ENCODE data around the gene TXNL4A. TPM values are rescaled to one million over a fixed set of nuclear protein-coding genes. Genes with fewer than 3 reads are reported as not detected.

Gene TXNL4A
- total RNA-seq, 5 donors from 2014 or later (not counting 1 experiment from before 2014, with no cell fraction given) = 61.2 to 77.8 (median 72.7) TPM

DNA sequence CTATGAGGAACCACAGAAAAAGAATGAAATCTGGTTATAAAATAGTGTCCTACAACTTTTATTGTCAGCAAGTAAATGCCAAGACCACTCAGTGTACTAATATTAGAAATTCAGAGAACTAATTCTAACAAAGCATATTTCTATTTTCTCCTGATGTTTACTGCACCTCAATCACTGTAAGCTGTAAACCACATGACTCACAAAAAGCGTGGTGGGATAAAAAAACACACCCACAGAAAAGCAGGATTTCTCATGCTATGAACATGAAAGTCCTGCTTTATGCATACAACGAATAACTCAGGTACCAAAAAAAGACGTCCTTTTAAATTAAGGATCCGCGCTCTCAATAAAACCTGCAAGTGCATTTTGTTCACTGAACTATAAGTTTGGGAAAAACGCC lies 797 bp downstream of the TXNL4A start:
- Histone ChIP-seq H3K36me3 (ENCODE audit: control insufficient read depth in 2 of 2, extremely low read depth in 1 of 2, insufficient read depth in 1 of 2, low read length in 1 of 2) (peaks cover 0 to 7% of the 10 kb centered on the region in 2 donors), H3K4me3 (ENCODE audit: control insufficient read depth in 1 of 2, extremely low read depth in 1 of 2, low read length in 1 of 2) (peak overlapping the region; percentile 78 to 88), H3K4me1 (ENCODE audit: control insufficient read depth in 1 of 2, extremely low read depth in 1 of 2, insufficient read depth in 2 of 2, low read length in 2 of 2) (peaks cover 16 to 38% of the 10 kb centered on the region in 2 experiments), H3K9me3 (no peaks in the 10 kb centered on the region), H3K27ac (ENCODE audit: low read length) (peak overlapping the region; percentile 80), H3K27me3 (replicated peaks in 1 of 2; ENCODE audit: control insufficient read depth in 2 of 2, extremely low read depth in 1 of 2, insufficient read depth in 2 of 2, low read length in 1 of 2) (no peaks in the 10 kb centered on the region)
- Mint-ChIP-seq H3K4me3 (peak overlapping the region; percentile 86 to 88 (median 87)), H3K36me3 (peaks cover 16% of the 10 kb centered on the region), H3K9me3 (no peaks in the 10 kb centered on the region), H3K27ac (peak overlapping the region; percentile 74 to 82), H3K4me1 (peaks cover 49 to 55% (median 51%) of the 10 kb centered on the region in 3 donors), H3K27me3 (no peaks in the 10 kb centered on the region)
- ChIA-PET CTCF (interaction anchor here (0.7 to 1.6 kb wide), 3 partner anchors 21 to 47 kb away, joined by 3 to 9 read pairs (median 4); partner anchors contain the start of genes RBFA (in 1 of the 2) and SLC66A2 (in 1 of the 2)), POLR2A (no interaction called here)
- WGBS (ENCODE audit: insufficient coverage) = 0% methylated on average over 2 of the region's 6 CpGs
- ATAC-seq (replicated peaks in 1 of 4) = no peak
- peak in 1 of 35 experiments; percentile 25 for DNase-seq

DNA sequence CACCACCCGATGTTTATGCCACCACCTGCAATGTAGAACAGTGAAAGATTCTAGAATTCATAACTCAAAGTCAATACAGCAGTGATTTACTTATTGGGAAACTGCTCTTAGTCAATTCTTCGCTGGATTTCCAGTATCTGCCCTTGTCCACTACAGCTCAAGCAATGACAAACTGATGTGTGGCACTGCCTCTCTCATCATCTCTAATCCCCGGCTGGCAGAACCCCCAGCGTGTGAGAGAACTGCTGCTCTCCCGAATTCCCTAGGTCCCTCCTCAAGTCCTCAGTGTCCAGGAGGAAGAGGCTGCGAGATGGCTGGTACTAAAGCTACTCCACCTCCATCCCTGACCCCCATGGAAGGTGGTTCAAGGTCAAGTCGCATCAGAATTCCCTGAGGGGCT lies 1.6 kb downstream of the TXNL4A start:
- Histone ChIP-seq H3K4me3 (ENCODE audit: control insufficient read depth in 1 of 2, extremely low read depth in 1 of 2, low read length in 1 of 2) (no peak overlapping the region), H3K27ac (ENCODE audit: low read length) (no peak overlapping the region), H3K4me1 (ENCODE audit: control insufficient read depth in 1 of 2, extremely low read depth in 1 of 2, insufficient read depth in 2 of 2, low read length in 2 of 2) (peaks cover 17 to 47% of the 10 kb centered on the region in 2 experiments), H3K9me3 (no peaks in the 10 kb centered on the region), H3K36me3 (ENCODE audit: control insufficient read depth in 2 of 2, extremely low read depth in 1 of 2, insufficient read depth in 1 of 2, low read length in 1 of 2) (peaks cover 0 to 10% of the 10 kb centered on the region in 2 donors), H3K27me3 (replicated peaks in 1 of 2; ENCODE audit: control insufficient read depth in 2 of 2, extremely low read depth in 1 of 2, insufficient read depth in 2 of 2, low read length in 1 of 2) (no peaks in the 10 kb centered on the region)
- H3K27me3 Mint-ChIP-seq = no peaks in the 10 kb centered on the region
- peak overlapping the region; percentile 86 to 88 (median 87) for H3K4me3 Mint-ChIP-seq
- H3K36me3 Mint-ChIP-seq = peaks cover 16% of the 10 kb centered on the region
- POLR2A ChIA-PET = no interaction called here
- peak overlapping the region; percentile 76 to 82 for H3K27ac Mint-ChIP-seq
- H3K4me1 Mint-ChIP-seq = peaks cover 57 to 64% (median 60%) of the 10 kb centered on the region in 3 donors
- CTCF ChIA-PET = no interaction called here
- ATAC-seq (replicated peaks in 1 of 4) (no peak), DNase-seq (no peak)
- WGBS (ENCODE audit: insufficient coverage) = 79% methylated on average over 5 of the region's 7 CpGs
- H3K9me3 Mint-ChIP-seq = no peaks in the 10 kb centered on the region

DNA sequence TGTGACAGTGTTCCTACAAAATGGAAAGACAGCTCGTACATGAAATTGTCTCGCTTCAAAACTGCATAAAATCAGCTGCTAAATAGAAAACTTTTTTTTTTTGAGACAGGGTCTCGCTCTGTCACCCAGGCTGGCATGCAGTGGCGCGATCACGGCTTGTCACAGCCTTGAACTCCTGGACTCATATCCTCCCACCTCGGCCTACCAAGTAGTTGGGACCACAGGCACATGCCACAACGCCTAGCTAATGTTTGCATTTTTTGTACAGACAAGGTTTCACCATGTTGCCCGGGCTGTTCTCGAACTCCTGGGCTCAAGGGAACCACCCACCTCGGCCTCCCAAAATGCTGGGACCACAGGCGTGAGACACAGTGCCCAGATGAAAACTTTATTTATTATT lies 3.2 kb downstream of the TXNL4A start:
- Mint-ChIP-seq H3K9me3 (no peaks in the 10 kb centered on the region), H3K27me3 (no peaks in the 10 kb centered on the region), H3K4me3 (peak overlapping the region in 1 of 3 donors; percentile 23), H3K4me1 (peaks cover 63 to 76% (median 70%) of the 10 kb centered on the region in 3 donors), H3K36me3 (peaks cover 16% of the 10 kb centered on the region), H3K27ac (peak overlapping the region in 1 of 2 donors; percentile 29)
- ChIA-PET CTCF (interaction anchor here in 1 of 2 donors (0.7 to 1.6 kb wide), 2 partner anchors 21 to 49 kb away, joined by 3 to 6 read pairs; partner anchors contain the start of genes HSBP1L1 and RBFA), POLR2A (interaction anchor here (0.6 to 1.0 kb wide), 6 partner anchors 8 to 191 kb away, joined by 3 to 6 read pairs (median 3); no protein-coding TSS in a partner anchor)
- WGBS (ENCODE audit: insufficient coverage) = 99% methylated on average over 12 of the region's 12 CpGs
- DNase-seq (no peak), ATAC-seq (replicated peaks in 1 of 4) (no peak)
- Histone ChIP-seq H3K36me3 (ENCODE audit: control insufficient read depth in 2 of 2, extremely low read depth in 1 of 2, insufficient read depth in 1 of 2, low read length in 1 of 2) (peaks cover 0 to 10% of the 10 kb centered on the region in 2 donors), H3K4me3 (ENCODE audit: control insufficient read depth in 1 of 2, extremely low read depth in 1 of 2, low read length in 1 of 2) (no peak overlapping the region), H3K27ac (ENCODE audit: low read length) (no peak overlapping the region), H3K27me3 (replicated peaks in 1 of 2; ENCODE audit: control insufficient read depth in 2 of 2, extremely low read depth in 1 of 2, insufficient read depth in 2 of 2, low read length in 1 of 2) (no peaks in the 10 kb centered on the region), H3K9me3 (no peaks in the 10 kb centered on the region), H3K4me1 (ENCODE audit: control insufficient read depth in 1 of 2, extremely low read depth in 1 of 2, insufficient read depth in 2 of 2, low read length in 2 of 2) (peaks cover 17 to 54% of the 10 kb centered on the region in 2 experiments)

DNA sequence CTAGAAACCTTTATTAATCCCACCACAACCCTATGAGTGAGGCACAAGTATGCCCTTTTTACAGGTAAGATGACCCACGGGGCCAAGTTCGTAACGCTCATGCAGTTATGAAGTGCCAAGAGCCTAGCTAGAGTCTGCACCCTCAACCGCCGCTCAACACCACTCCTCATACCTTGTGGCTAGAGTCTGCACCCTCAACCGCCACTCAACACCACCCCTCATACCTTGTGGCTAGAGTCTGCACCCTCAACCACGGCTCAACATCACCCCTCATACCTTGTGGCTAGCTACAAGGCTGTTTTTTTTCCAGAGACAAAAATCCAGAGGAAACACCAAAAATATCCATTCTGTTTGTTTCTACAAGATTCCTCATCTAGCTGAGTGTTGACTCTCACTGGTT lies 4.6 kb downstream of the TXNL4A start:
- whole genome bisulfite sequencing (ENCODE audit: insufficient coverage) = 10% methylated on average over 7 of the region's 7 CpGs
- peak overlapping the region in 2 of 3 donors; percentile 13 to 44 for H3K4me3 Mint-ChIP-seq

DNA sequence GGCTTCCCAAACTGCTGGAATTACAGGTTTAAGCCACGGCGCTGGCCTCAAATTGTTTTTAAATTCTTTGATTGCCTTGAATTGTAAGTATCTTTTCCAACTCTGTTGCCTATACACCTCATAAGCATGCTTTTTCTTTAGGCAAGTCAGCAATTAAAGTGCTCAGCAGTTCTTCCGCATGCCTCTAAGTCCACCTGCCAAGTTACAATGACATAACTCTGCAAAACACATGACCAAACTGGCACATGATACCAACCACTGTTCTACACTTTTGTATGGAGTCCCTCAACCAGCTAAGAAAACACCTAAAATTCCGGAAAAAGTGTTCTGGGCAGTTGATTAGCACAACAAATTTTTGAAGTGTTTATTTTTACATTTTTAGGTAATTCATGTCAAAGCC lies 5.1 kb downstream of the TXNL4A start:
- Mint-ChIP-seq H3K9me3 (no peaks in the 10 kb centered on the region), H3K27me3 (no peaks in the 10 kb centered on the region), H3K36me3 (peaks cover 22% of the 10 kb centered on the region), H3K4me1 (peaks cover 72 to 83% (median 77%) of the 10 kb centered on the region in 3 donors), H3K27ac (no peak overlapping the region), H3K4me3 (peak overlapping the region in 1 of 3 donors; percentile 44)
- ATAC-seq (replicated peaks in 1 of 4) (no peak), DNase-seq (no peak)
- ChIA-PET POLR2A (interaction anchor here in 1 of 2 donors (0.7 kb wide), 1 partner anchor 45 kb away, joined by 3 read pairs; no protein-coding TSS in a partner anchor), CTCF (interaction anchor here in 1 of 2 donors (1.2 kb wide), 1 partner anchor 20 kb away, joined by 3 read pairs; no protein-coding TSS in a partner anchor)
- WGBS (ENCODE audit: insufficient coverage) = 100% methylated on average over 1 of the region's 4 CpGs
- H3K4me1 ChIP-seq (ENCODE audit: control insufficient read depth in 1 of 2, extremely low read depth in 1 of 2, insufficient read depth in 2 of 2, low read length in 2 of 2) = peaks cover 17 to 51% of the 10 kb centered on the region in 2 experiments
- peaks cover 0 to 10% of the 10 kb centered on the region in 2 donors for H3K36me3 ChIP-seq (ENCODE audit: control insufficient read depth in 2 of 2, extremely low read depth in 1 of 2, insufficient read depth in 1 of 2, low read length in 1 of 2)
- H3K4me3 ChIP-seq (ENCODE audit: control insufficient read depth in 1 of 2, extremely low read depth in 1 of 2, low read length in 1 of 2) = no peak overlapping the region
- H3K9me3 ChIP-seq = no peaks in the 10 kb centered on the region
- H3K27ac ChIP-seq (ENCODE audit: low read length) = no peak overlapping the region
- H3K27me3 ChIP-seq (replicated peaks in 1 of 2; ENCODE audit: control insufficient read depth in 2 of 2, extremely low read depth in 1 of 2, insufficient read depth in 2 of 2, low read length in 1 of 2) = no peaks in the 10 kb centered on the region

More for the DNA sequence above, 4.6 kb downstream of the TXNL4A start:
- Mint-ChIP-seq H3K27me3 (no peaks in the 10 kb centered on the region), H3K36me3 (peaks cover 22% of the 10 kb centered on the region), H3K27ac (peak overlapping the region; percentile 58 to 61), H3K9me3 (no peaks in the 10 kb centered on the region), H3K4me1 (peaks cover 72 to 83% (median 77%) of the 10 kb centered on the region in 3 donors)
- Histone ChIP-seq H3K4me1 (ENCODE audit: control insufficient read depth in 1 of 2, extremely low read depth in 1 of 2, insufficient read depth in 2 of 2, low read length in 2 of 2) (peaks cover 17 to 52% of the 10 kb centered on the region in 2 experiments), H3K9me3 (no peaks in the 10 kb centered on the region), H3K27ac (ENCODE audit: low read length) (no peak overlapping the region), H3K36me3 (ENCODE audit: control insufficient read depth in 2 of 2, extremely low read depth in 1 of 2, insufficient read depth in 1 of 2, low read length in 1 of 2) (peaks cover 0 to 10% of the 10 kb centered on the region in 2 donors), H3K27me3 (replicated peaks in 1 of 2; ENCODE audit: control insufficient read depth in 2 of 2, extremely low read depth in 1 of 2, insufficient read depth in 2 of 2, low read length in 1 of 2) (no peaks in the 10 kb centered on the region), H3K4me3 (ENCODE audit: control insufficient read depth in 1 of 2, extremely low read depth in 1 of 2, low read length in 1 of 2) (no peak overlapping the region)
- ChIA-PET POLR2A (no interaction called here), CTCF (no interaction called here)
- ATAC-seq (replicated peaks in 1 of 4) (no peak), DNase-seq (peak in 2 of 35 experiments; percentile 19 to 26)

DNA sequence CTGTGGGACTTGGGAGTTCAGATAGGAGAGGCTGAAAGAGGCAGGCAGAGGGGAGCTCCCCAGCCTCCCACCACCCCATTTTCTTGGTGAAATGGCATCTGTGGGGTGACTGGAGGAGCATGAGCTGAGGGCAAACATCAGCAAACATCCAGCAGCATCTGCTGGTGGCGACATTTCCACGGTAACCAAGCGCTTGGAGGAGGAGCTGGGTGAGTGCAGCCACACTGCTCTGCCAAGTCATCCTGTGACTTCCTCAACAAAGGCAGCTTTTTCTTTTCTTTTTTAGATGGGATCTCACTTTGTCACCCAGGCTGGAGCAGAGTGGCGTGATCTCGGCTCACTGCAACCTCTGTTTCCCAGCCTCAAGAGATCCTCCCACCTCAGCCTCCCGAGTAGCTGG lies 5.6 kb downstream of the TXNL4A start:
- Histone ChIP-seq H3K36me3 (ENCODE audit: control insufficient read depth in 2 of 2, extremely low read depth in 1 of 2, insufficient read depth in 1 of 2, low read length in 1 of 2) (peaks cover 3 to 10% of the 10 kb centered on the region in 2 donors), H3K27me3 (replicated peaks in 1 of 2; ENCODE audit: control insufficient read depth in 2 of 2, extremely low read depth in 1 of 2, insufficient read depth in 2 of 2, low read length in 1 of 2) (no peaks in the 10 kb centered on the region), H3K9me3 (no peaks in the 10 kb centered on the region), H3K27ac (ENCODE audit: low read length) (no peak overlapping the region), H3K4me3 (ENCODE audit: control insufficient read depth in 1 of 2, extremely low read depth in 1 of 2, low read length in 1 of 2) (no peak overlapping the region), H3K4me1 (ENCODE audit: control insufficient read depth in 1 of 2, extremely low read depth in 1 of 2, insufficient read depth in 2 of 2, low read length in 2 of 2) (peaks cover 16 to 51% of the 10 kb centered on the region in 2 experiments)
- ChIA-PET CTCF (interaction anchor here in 1 of 2 donors (1.2 kb wide), 1 partner anchor 20 kb away, joined by 3 read pairs; no protein-coding TSS in a partner anchor), POLR2A (interaction anchor here in 1 of 2 donors (0.7 kb wide), 1 partner anchor 44 kb away, joined by 3 read pairs; no protein-coding TSS in a partner anchor)
- H3K36me3 Mint-ChIP-seq = peaks cover 26% of the 10 kb centered on the region
- ATAC-seq (replicated peaks in 1 of 4) (peak in 1 of 4 experiments; percentile 53), DNase-seq (peak in 7 of 35 experiments; percentile 11 to 40 (median 20))
- no peaks in the 10 kb centered on the region for H3K9me3 Mint-ChIP-seq
- 48% methylated on average over 3 of the region's 6 CpGs for WGBS (ENCODE audit: insufficient coverage)
- H3K4me1 Mint-ChIP-seq = peaks cover 77 to 86% (median 81%) of the 10 kb centered on the region in 3 donors
- H3K27ac Mint-ChIP-seq = peak overlapping the region; percentile 35 to 47
- peak overlapping the region in 1 of 3 donors; percentile 33 for H3K4me3 Mint-ChIP-seq
- H3K27me3 Mint-ChIP-seq = no peaks in the 10 kb centered on the region
